ENCODE data around the gene GLRX5. TPM values are rescaled to one million over a fixed set of nuclear protein-coding genes. Genes with fewer than 3 reads are reported as not detected.

GLRX5 gene
- polyA plus RNA-seq, 2 of the 4 experiments (the other 2 are of a cell fraction): 51.2 to 73.2 TPM

DNA sequence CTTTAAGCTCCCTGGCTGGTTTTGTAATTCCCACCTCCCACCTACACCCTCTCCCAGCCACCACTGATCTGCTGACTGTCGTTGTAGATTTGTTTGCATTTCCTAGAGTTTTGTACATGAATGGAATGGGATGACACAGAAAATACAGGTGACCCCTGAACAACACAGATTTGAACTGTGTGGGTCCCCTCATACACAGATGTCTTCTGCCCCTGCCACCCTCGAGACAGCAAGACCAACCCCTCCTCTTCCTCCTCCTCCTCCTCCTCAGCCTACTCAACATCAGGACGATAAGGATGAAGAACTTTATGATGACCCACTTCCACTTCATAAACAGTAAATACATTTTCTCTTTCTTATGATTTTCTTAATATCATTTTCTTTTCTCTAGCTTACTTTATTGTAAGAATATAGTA lies 47.2 kb upstream of the GLRX5 start:
- Histone ChIP-seq H3K4me1 (peaks cover 20% of the 10 kb centered on the region), H3K4me2 (no peak overlapping the region), H3K9me3 (no peaks in the 10 kb centered on the region), H3K27ac (no peak overlapping the region), H3K4me3 (no peak overlapping the region)
- 14% methylated on average over 3 of the region's 3 CpGs for WGBS (ENCODE audit: missing lambda C conversion rate)
- ChIA-PET POLR2A (no interaction called here), CTCF (interaction anchor here (0.7 kb wide), 1 partner anchor 56 kb away, joined by 3 read pairs; no protein-coding TSS in a partner anchor)
- DNase-seq (ENCODE audit: low read depth in 1 of 2, low spot score in 1 of 2) (no peak), FAIRE-seq (no peak), ATAC-seq (no peak)
- TF ChIP-seq HOXB13 (CRISPR knock-in tag; IDR thresholded peaks at IDR 0.05; ENCODE audit: low read depth): no peak
- TF ChIP-seq TP53 (CRISPR knock-in tag; IDR thresholded peaks at IDR 0.05): no peak
- TF ChIP-seq, protein P1, sequence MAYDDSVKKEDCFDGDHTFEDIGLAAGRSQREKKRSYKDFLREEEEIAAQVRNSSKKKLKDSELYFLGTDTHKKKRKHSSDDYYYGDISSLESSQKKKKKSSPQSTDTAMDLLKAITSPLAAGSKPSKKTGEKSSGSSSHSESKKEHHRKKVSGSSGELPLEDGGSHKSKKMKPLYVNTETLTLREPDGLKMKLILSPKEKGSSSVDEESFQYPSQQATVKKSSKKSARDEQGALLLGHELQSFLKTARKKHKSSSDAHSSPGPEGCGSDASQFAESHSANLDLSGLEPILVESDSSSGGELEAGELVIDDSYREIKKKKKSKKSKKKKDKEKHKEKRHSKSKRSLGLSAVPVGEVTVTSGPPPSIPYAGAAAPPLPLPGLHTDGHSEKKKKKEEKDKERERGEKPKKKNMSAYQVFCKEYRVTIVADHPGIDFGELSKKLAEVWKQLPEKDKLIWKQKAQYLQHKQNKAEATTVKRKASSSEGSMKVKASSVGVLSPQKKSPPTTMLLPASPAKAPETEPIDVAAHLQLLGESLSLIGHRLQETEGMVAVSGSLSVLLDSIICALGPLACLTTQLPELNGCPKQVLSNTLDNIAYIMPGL (CRISPR knock-in tag; IDR thresholded peaks at IDR 0.05; ENCODE audit: borderline replicate concordance): no peak
- TF ChIP-seq CHD2 (IDR thresholded peaks at IDR 0.05; ENCODE audit: low read length, partially characterized antibody): no peak
- TF ChIP-seq PHF8 (IDR thresholded peaks at IDR 0.05; ENCODE audit: borderline replicate concordance, low read depth): no peak
- TF ChIP-seq NFE2L2 (conservative IDR thresholded peaks at IDR 0.05; ENCODE audit: low read length): no peak
- TF ChIP-seq MAZ (IDR thresholded peaks at IDR 0.05; ENCODE audit: borderline replicate concordance, low read depth, low read length): no peak
- TF ChIP-seq ZC3H11A (IDR thresholded peaks at IDR 0.05): no peak
- no peak for TF ChIP-seq HOXB5 (CRISPR knock-in tag; IDR thresholded peaks at IDR 0.05)
- no peak for TF ChIP-seq FOSL2 (IDR thresholded peaks at IDR 0.05)
- TF ChIP-seq FOSL2 (CRISPR knock-in tag; IDR thresholded peaks at IDR 0.05): no peak
- TF ChIP-seq, protein P2, sequence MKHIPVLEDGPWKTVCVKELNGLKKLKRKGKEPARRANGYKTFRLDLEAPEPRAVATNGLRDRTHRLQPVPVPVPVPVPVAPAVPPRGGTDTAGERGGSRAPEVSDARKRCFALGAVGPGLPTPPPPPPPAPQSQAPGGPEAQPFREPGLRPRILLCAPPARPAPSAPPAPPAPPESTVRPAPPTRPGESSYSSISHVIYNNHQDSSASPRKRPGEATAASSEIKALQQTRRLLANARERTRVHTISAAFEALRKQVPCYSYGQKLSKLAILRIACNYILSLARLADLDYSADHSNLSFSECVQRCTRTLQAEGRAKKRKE (CRISPR knock-in tag; IDR thresholded peaks at IDR 0.05; ENCODE audit: low read depth): no peak
- TF ChIP-seq, protein P3, sequence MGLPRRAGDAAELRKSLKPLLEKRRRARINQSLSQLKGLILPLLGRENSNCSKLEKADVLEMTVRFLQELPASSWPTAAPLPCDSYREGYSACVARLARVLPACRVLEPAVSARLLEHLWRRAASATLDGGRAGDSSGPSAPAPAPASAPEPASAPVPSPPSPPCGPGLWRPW (IDR thresholded peaks at IDR 0.05): no peak
- no peak for TF ChIP-seq ZSCAN20 (CRISPR knock-in tag; IDR thresholded peaks at IDR 0.05)
- no peak for TF ChIP-seq RFX5 (IDR thresholded peaks at IDR 0.05)
- TF ChIP-seq KDM1A (IDR thresholded peaks at IDR 0.05; ENCODE audit: low read depth): no peak
- TF ChIP-seq, protein P4, sequence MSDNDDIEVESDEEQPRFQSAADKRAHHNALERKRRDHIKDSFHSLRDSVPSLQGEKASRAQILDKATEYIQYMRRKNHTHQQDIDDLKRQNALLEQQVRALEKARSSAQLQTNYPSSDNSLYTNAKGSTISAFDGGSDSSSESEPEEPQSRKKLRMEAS (IDR thresholded peaks at IDR 0.05): no peak
- TF ChIP-seq RCOR1 (IDR thresholded peaks at IDR 0.05; ENCODE audit: low read depth, low read length): no peak

DNA sequence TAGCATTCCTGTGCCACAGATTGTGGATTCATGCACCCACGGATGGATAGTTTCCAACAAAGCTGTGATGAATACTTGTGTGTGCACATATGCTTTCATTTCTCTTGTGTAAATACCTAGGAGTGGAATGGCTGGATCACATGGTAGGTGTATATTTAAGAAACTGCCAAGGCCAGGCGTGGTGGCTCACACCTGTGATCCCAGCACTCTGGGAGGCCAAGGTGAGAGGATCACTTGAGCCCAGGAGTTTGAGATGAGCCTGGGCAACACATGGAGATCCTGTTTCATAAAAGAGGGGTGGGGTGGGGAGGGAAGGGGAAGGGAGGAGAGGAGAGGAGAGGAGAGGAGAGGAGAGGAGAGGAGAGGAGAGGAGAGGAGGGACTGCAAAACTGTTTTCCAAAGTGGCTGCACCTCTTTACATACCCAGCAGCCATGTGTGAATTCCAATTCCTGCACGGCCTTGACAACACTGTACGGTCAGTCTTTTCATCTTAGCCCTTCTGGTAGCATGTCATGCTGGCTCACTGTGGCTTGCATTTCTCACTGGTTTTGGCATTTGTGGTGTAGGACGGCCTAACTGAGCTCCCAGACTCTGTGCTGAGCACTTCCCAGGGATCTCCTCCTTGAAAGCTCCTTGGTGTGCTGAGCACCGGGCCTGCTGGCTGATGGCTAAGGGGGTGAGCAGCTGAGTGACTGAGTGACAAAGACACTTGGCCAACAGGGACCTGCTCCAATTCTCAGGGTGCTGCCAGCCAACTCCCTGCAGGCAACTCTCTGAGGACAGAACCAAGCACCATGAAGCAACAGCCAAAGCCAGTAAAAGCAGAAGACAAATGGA lies 46.3 kb upstream of the GLRX5 start:
- Histone ChIP-seq H3K4me3 (no peak overlapping the region), H3K27ac (no peak overlapping the region), H3K9me3 (no peaks in the 10 kb centered on the region), H3K4me2 (no peak overlapping the region), H3K4me1 (peaks cover 11% of the 10 kb centered on the region)
- ChIA-PET POLR2A (no interaction called here), CTCF (interaction anchor here (0.7 kb wide), 1 partner anchor 56 kb away, joined by 3 read pairs; no protein-coding TSS in a partner anchor)
- no peak for DNase-seq (ENCODE audit: low read depth in 1 of 2, low spot score in 1 of 2)
- no peak for FAIRE-seq
- WGBS (ENCODE audit: missing lambda C conversion rate): 77% methylated on average over 4 of the region's 6 CpGs
- TF ChIP-seq EP300 (IDR thresholded peaks at IDR 0.05) (no peak), ZC3H11A (IDR thresholded peaks at IDR 0.05) (no peak), SMC3 (IDR thresholded peaks at IDR 0.05) (no peak), RCOR1 (IDR thresholded peaks at IDR 0.05; ENCODE audit: low read depth, low read length) (no peak), FOSL2 (IDR thresholded peaks at IDR 0.05) (no peak), FOSL2 (CRISPR knock-in tag; IDR thresholded peaks at IDR 0.05) (no peak), POLR2AphosphoS2 (conservative IDR thresholded peaks at IDR 0.05; ENCODE audit: low read length) (no peak), FOXS1 (CRISPR knock-in tag; IDR thresholded peaks at IDR 0.05) (no peak), CBX2 (IDR thresholded peaks at IDR 0.05; ENCODE audit: borderline replicate concordance, low read depth) (no peak), FOSB (CRISPR knock-in tag; IDR thresholded peaks at IDR 0.05) (no peak), NPAS2 (CRISPR knock-in tag; IDR thresholded peaks at IDR 0.05; ENCODE audit: borderline replicate concordance) (no peak), ZFP36 (IDR thresholded peaks at IDR 0.05; ENCODE audit: borderline replicate concordance, partially characterized antibody) (no peak), MAZ (IDR thresholded peaks at IDR 0.05; ENCODE audit: borderline replicate concordance, low read depth, low read length) (no peak), JUNB (IDR thresholded peaks at IDR 0.05) (no peak)
- ATAC-seq: no peak
